Breast epithelium (tissue), 3 donors: ENCODE data around the gene PPAN.

ENCODE experiments used
- POLR2A ChIP-seq: fragments of 450-650 bp; IDR thresholded peaks from one replicate; pipeline ENCODE4 v1.6.1; 2016; ENCODE audit warnings: antibody characterized with exemption, mild to moderate bottlenecking, moderate library complexity
- TF ChIP-seq, protein P1 (sequence below), 3 donors: fragments of 450-650 bp; IDR thresholded peaks; one replicate each; pipeline ENCODE4 v1.5.1; 2016 to 2017; ENCODE audit warnings: antibody characterized with exemption in 3 of 3, mild to moderate bottlenecking in 3 of 3, moderate library complexity in 3 of 3

DNA sequence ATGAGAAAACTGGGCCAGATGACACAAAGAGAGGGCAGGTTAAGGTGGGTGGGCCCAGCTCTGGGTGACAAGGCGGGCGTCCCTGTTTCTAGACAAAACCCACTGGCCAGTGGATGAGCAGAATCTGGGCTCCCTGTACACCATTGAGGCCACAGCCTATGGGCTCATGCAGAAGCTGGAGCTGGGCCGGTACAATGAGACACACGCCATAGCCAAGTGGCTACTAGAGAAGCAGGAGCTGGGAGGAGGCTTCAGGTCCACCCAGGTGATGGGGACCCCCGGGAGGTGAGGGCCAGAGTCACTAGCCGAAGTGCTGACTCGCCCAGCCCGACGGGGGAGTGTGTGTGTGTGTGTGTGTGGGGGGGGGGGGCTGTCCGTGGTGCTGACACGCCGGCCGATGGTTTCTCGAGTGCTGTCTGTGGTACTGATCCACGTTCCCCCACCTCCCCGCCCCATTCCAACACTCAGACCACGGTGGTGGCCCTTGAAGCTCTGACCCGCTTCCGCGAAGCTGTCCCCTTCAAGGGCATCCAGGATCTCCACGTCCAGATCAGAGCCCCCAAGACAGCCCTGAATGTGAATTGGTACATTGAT lies 44.3 kb upstream of the PPAN start:
- TF ChIP-seq POLR2A = no peak
- TF ChIP-seq, protein P1, sequence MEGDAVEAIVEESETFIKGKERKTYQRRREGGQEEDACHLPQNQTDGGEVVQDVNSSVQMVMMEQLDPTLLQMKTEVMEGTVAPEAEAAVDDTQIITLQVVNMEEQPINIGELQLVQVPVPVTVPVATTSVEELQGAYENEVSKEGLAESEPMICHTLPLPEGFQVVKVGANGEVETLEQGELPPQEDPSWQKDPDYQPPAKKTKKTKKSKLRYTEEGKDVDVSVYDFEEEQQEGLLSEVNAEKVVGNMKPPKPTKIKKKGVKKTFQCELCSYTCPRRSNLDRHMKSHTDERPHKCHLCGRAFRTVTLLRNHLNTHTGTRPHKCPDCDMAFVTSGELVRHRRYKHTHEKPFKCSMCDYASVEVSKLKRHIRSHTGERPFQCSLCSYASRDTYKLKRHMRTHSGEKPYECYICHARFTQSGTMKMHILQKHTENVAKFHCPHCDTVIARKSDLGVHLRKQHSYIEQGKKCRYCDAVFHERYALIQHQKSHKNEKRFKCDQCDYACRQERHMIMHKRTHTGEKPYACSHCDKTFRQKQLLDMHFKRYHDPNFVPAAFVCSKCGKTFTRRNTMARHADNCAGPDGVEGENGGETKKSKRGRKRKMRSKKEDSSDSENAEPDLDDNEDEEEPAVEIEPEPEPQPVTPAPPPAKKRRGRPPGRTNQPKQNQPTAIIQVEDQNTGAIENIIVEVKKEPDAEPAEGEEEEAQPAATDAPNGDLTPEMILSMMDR (IDR thresholded peaks at IDR 0.05) = no peak
